Measurements from ENCODE around the gene SOWAHA. TPM values are rescaled to one million over a fixed set of nuclear protein-coding genes. Genes with fewer than 3 reads are reported as not detected.

SOWAHA gene
- total and polyA plus RNA-seq, 11 donors = 0.03 to 0.50 (median 0.24) TPM; not detected in 6

DNA sequence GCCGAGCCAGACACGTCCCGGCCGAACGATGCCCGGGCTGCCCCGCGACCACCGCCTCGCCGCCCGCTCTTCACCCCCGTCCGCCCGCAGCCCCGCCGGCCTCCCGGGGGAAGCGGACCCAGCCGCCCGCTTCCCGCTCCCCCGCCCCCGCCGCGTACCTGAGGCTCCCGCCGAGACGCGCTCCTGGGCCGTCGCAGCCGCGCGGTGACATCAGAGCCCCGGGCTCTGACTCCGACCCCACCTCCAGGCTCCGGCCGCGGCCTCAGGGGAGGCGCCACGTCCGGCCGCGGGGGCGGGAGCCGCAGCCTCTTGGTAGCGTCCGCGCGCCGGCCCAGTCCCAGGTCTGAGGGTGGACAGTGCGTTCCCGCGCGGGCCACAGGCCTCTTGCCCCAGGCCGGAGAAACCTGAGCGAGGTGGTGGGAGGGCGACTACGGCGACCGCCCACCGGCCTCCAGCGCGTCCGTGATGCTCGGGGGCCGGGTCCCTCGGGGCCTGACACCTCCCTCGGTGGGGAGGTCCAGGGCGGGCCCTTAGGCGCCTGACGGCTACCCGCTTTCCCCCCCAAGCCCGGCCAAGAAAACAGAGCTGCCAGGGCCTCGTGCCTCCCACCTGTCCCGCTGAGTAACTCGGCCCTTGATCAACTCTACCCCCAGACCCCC lies 17.5 kb downstream of the SOWAHA start, which contains the start of gene SHROOM1:
Gene SHROOM1 (minus strand): TSS at position 212 of the 659 bp plus-strand sequence. CDS start 4,507 bp downstream, outside the sequence.
- intact Hi-C loops (cut with DNase I) = loop anchor here in 8 of 10 donors (1.0 to 5.0 kb wide), 7 partner anchors 32 to 53 kb away; partner anchors contain the start of genes GDF9 (in 6 of the 8) and UQCRQ (in 6 of the 8)
- Histone ChIP-seq H3K27ac (peak within 1 kb of the TSS; percentile 63 to 91 (median 84)), H3K4me3 (peak within 1 kb of the TSS; percentile 54 to 90 (median 78)), H3K9me3 (no peaks in the 10 kb centered on the region), H3K36me3 (no peaks in the 10 kb centered on the region), H3K27me3 (peaks cover 0 to 18% (median 0%) of the 10 kb centered on the region in 9 donors), H3K4me1 (peaks cover 0 to 29% (median 13%) of the 10 kb centered on the region in 12 donors)
- ATAC-seq (peak; percentile 48 to 86 (median 82)), DNase-seq (peak; percentile 76 to 86 (median 77))
- 5 to 41% (median 13%) methylated on average over 8 to 78 of the region's 78 CpGs for WGBS, 4 donors
- peak in 1 of 2 donors; percentile 46 for TF ChIP-seq POLR2A (IDR thresholded peaks at IDR 0.05)
- TF ChIP-seq, protein P1, sequence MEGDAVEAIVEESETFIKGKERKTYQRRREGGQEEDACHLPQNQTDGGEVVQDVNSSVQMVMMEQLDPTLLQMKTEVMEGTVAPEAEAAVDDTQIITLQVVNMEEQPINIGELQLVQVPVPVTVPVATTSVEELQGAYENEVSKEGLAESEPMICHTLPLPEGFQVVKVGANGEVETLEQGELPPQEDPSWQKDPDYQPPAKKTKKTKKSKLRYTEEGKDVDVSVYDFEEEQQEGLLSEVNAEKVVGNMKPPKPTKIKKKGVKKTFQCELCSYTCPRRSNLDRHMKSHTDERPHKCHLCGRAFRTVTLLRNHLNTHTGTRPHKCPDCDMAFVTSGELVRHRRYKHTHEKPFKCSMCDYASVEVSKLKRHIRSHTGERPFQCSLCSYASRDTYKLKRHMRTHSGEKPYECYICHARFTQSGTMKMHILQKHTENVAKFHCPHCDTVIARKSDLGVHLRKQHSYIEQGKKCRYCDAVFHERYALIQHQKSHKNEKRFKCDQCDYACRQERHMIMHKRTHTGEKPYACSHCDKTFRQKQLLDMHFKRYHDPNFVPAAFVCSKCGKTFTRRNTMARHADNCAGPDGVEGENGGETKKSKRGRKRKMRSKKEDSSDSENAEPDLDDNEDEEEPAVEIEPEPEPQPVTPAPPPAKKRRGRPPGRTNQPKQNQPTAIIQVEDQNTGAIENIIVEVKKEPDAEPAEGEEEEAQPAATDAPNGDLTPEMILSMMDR (IDR thresholded peaks at IDR 0.05) = no peak

DNA sequence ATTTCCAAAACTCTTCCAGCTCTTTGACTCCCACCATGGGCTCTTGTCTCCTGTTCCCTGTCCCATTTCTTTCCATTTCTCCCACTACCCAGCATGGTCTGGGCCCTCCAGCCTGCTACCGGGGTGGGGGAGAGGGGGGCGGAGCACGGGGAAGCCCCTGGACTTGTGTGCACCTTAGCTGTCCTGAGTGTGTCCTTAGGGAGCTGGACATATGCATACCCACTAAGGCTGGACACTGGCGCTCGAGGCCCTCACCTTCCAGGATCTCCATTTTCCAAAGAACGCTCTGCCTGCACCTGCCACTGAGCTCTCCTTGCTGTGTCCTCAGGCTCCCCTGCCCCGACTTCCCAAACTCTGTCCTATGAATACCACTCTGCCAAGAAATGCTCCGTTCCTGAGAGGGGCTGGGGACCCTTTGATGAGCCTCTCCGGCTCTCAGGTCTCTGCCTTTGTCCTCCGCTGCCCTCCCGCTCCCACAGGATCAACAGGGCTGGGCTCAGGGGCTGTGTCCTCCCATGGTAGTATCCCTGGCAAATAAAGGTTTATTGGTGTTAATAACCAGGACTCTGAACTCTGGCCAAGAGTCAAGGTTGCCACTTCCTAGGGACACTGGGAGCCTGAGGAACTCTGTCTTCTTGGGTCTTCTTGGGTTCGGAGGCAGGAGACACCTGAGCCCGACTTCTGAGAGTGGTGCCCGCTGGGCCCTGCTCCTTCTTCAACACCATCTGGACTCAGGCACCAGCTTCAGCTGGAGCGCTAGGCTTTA lies 18.2 kb downstream of the SOWAHA start:
- Histone ChIP-seq H3K36me3 (no peaks in the 10 kb centered on the region), H3K27me3 (peaks cover 0 to 11% (median 0%) of the 10 kb centered on the region in 9 donors), H3K27ac (peak overlapping the region in 10 of 12 donors; percentile 63 to 91 (median 84)), H3K4me3 (peak overlapping the region in 11 of 12 donors; percentile 54 to 90 (median 78)), H3K4me1 (peaks cover 0 to 22% (median 10%) of the 10 kb centered on the region in 12 donors), H3K9me3 (no peaks in the 10 kb centered on the region)
- DNase-seq (no peak), ATAC-seq (no peak)
- intact Hi-C loops (cut with DNase I) = loop anchor here in 7 of 10 donors (2.0 to 5.0 kb wide), 5 partner anchors 32 to 52 kb away; partner anchors contain the start of genes GDF9 (in 5 of the 7) and UQCRQ (in 5 of the 7)
- 81 to 97% (median 92%) methylated on average over 13 to 15 of the region's 15 CpGs for WGBS, 4 donors
- TF ChIP-seq POLR2A (IDR thresholded peaks at IDR 0.05) = no peak
- TF ChIP-seq, protein P1 (IDR thresholded peaks at IDR 0.05) = no peak

DNA sequence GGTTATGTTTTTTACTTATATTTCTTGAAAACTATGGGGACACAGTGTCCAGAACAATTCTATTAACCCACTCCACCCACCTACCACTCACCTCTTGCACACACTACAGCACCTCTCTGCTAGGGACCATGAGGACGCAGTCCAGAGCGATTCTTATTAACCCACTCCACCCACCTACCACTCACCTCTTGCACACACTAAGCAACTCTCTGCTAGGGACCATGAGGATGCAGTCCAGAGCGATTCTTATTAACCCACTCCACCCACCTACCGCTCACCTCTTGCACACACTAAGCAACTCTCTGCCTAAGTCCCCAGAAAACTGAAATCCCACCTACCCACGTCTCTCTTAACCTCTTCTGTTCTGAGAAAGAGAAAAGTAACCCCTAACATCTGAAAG lies 19.5 kb downstream of the SOWAHA start:
- DNase-seq (no peak), ATAC-seq (no peak)
- Histone ChIP-seq H3K4me1 (peaks cover 0 to 20% (median 9%) of the 10 kb centered on the region in 12 donors), H3K27me3 (peaks cover 0 to 3% (median 0%) of the 10 kb centered on the region in 9 donors), H3K9me3 (no peaks in the 10 kb centered on the region), H3K4me3 (no peak overlapping the region), H3K27ac (no peak overlapping the region), H3K36me3 (no peaks in the 10 kb centered on the region)
- 92 to 96% (median 92%) methylated on average over 5 of the region's 5 CpGs for WGBS, 4 donors
- intact Hi-C loops (cut with DNase I) = loop anchor here in 5 of 10 donors (5.0 kb wide), 2 partner anchors 35 to 50 kb away; partner anchors contain the start of genes GDF9 (in 4 of the 5) and UQCRQ (in 4 of the 5)
- TF ChIP-seq, protein P1 (IDR thresholded peaks at IDR 0.05) = no peak
- TF ChIP-seq POLR2A (IDR thresholded peaks at IDR 0.05) = no peak

Data from heart left ventricle (tissue), 16 donors.